GM12878 (cell line): ENCODE results near the gene SLC24A4.

Experiments used
- ASH2L ChIP-seq: fragments of 300-600, 200-600 bp; sonication (generic); IDR thresholded peaks from 2 replicates; pipeline ENCODE4 v1.6.1; 2017; ENCODE audit warnings: low read depth, mild to moderate bottlenecking, borderline replicate concordance
- NR2C1 ChIP-seq: fragments of 450-650 bp; IDR thresholded peaks from 2 replicates; pipeline ENCODE4 v1.6.1; 2017; ENCODE audit warnings: antibody characterized with exemption, mild to moderate bottlenecking, moderate library complexity
- PBX3 ChIP-seq: IDR thresholded peaks from 2 replicates; pipeline ENCODE4 v1.6.1; 2011; ENCODE audit warnings: mild to moderate bottlenecking, low read depth, low read length, moderate library complexity; ENCODE audit not compliant: insufficient replicate concordance
- SREBF2 ChIP-seq: IDR thresholded peaks from 2 replicates; pipeline ENCODE4 v1.6.1; 2012; ENCODE audit warnings: mild to moderate bottlenecking, low read length
- TCF7 ChIP-seq: IDR thresholded peaks from 2 replicates; pipeline ENCODE4 v1.6.1; 2014; ENCODE audit warnings: antibody characterized with exemption, borderline replicate concordance
- ZNF687 ChIP-seq: fragments of 450-650 bp; IDR thresholded peaks from 2 replicates; pipeline ENCODE4 v1.6.1; 2017; ENCODE audit warnings: mild to moderate bottlenecking, moderate library complexity

- no peak for TF ChIP-seq NR2C1
- no peak for TF ChIP-seq PBX3
- TF ChIP-seq SREBF2 = no peak
- TF ChIP-seq TCF7 = no peak
- TF ChIP-seq ZNF687 = no peak
- no peak for TF ChIP-seq ASH2L
Observed at GRCh38 chr14:92426237-92426636, 103.3 kb downstream of the SLC24A4 start.
